WTC11 (cell line): ENCODE results near the gene ITGA11. TPM values are rescaled to one million over a fixed set of nuclear protein-coding genes. Genes with fewer than 3 reads are reported as not detected.

Source experiments
- ATAC-seq: fragments of 200-7000 bp; cut with Tn5 transposase; 2 replicates; pipeline ENCODE4 v1.10.0; 2021; ENCODE audit warnings: mild to moderate bottlenecking, moderate library complexity
- CTCF ChIA-PET: fragments of 300-600 bp; sonication (Branson Sonifier 250); formaldehyde crosslinking; loops from one replicate; lab custom pipeline; 2021; ENCODE audit warnings: antibody characterized with exemption; lab: Charles Lee
- POLR2A ChIA-PET: fragments of 350-600 bp; sonication (Branson Sonifier 250); formaldehyde crosslinking; loops from one replicate; lab custom pipeline; 2021; ENCODE audit warnings: antibody characterized with exemption; lab: Charles Lee
- DNase-seq: peaks from one replicate; pipeline ENCODE4 v3.0.0; 2021; ENCODE audit warnings: low spot score
- H3K27ac Mint-ChIP-seq: 2 replicates; pipeline ENCODE4 v1.8.0; 2021; ENCODE audit warnings: mixed read lengths
- H3K27me3 Mint-ChIP-seq: 2 replicates; pipeline ENCODE4 v1.8.0; 2021; ENCODE audit warnings: low read depth, mild to moderate bottlenecking, moderate library complexity, mixed read lengths
- H3K36me3 Mint-ChIP-seq: 2 replicates; pipeline ENCODE4 v1.8.0; 2021; ENCODE audit warnings: mixed read lengths
- H3K4me1 Mint-ChIP-seq: 2 replicates; pipeline ENCODE4 v1.8.0; 2022; ENCODE audit warnings: mixed read lengths
- H3K4me3 Mint-ChIP-seq: 2 replicates; pipeline ENCODE4 v1.8.0; 2021; ENCODE audit warnings: mild to moderate bottlenecking, moderate library complexity, mixed read lengths
- H3K9me3 Mint-ChIP-seq: 2 replicates; pipeline ENCODE4 v1.8.0; 2021; ENCODE audit warnings: mixed read lengths
- AR ChIP-seq: fragments of 250-450 bp; sonication (Bioruptor Pico); IDR thresholded peaks from 2 replicates; pipeline ENCODE4 v1.9.0; 2021; ENCODE audit warnings: mild to moderate bottlenecking
- ELF4 ChIP-seq: sonication (generic); formaldehyde crosslinking; IDR thresholded peaks from 2 replicates; pipeline ENCODE4 v1.8.1; 2022; ENCODE audit warnings: low read depth, mild to moderate bottlenecking, moderate library complexity, missing genetic modification reagents
- FOXK1 ChIP-seq: sonication (generic); formaldehyde crosslinking; IDR thresholded peaks from 2 replicates; pipeline ENCODE4 v1.8.0; 2022; ENCODE audit warnings: mild to moderate bottlenecking, moderate library complexity, missing genetic modification reagents
- GTF2I ChIP-seq: fragments of 250-450 bp; sonication (Bioruptor Pico); conservative IDR thresholded peaks from 2 replicates; pipeline ENCODE4 v1.4.0; 2021; ENCODE audit warnings: mild to moderate bottlenecking
- HMGA2 ChIP-seq: fragments of 250-450 bp; sonication (Bioruptor Pico); IDR thresholded peaks from 2 replicates; pipeline ENCODE4 v1.4.0; 2021; ENCODE audit warnings: mild to moderate bottlenecking, moderate library complexity
- JUN ChIP-seq: sonication (generic); formaldehyde crosslinking; IDR thresholded peaks from 2 replicates; pipeline ENCODE4 v1.8.0; 2023; ENCODE audit warnings: mild to moderate bottlenecking, missing genetic modification reagents
- MYBL2 ChIP-seq: sonication (generic); formaldehyde crosslinking; IDR thresholded peaks from 2 replicates; pipeline ENCODE4 v1.8.1; 2023; ENCODE audit warnings: mild to moderate bottlenecking, moderate library complexity, missing genetic modification reagents
- NR1H2 ChIP-seq: sonication (generic); formaldehyde crosslinking; IDR thresholded peaks from 2 replicates; pipeline ENCODE4 v1.9.0; 2021; ENCODE audit warnings: mild to moderate bottlenecking, moderate library complexity, missing genetic modification reagents
- NR3C1 ChIP-seq: sonication (generic); formaldehyde crosslinking; conservative IDR thresholded peaks from 2 replicates; pipeline ENCODE4 v1.8.1; 2023; ENCODE audit warnings: low read depth, mild to moderate bottlenecking, missing genetic modification reagents
- TP53 ChIP-seq: sonication (generic); formaldehyde crosslinking; IDR thresholded peaks from 2 replicates; pipeline ENCODE4 v1.8.1; 2023; ENCODE audit warnings: mild to moderate bottlenecking, missing genetic modification reagents
- ZBTB43 ChIP-seq: sonication (generic); formaldehyde crosslinking; IDR thresholded peaks from 2 replicates; pipeline ENCODE4 v1.8.1; 2023; ENCODE audit warnings: mild to moderate bottlenecking, missing genetic modification reagents
- ZNF219 ChIP-seq: sonication (generic); formaldehyde crosslinking; IDR thresholded peaks from 2 replicates; pipeline ENCODE4 v1.8.0; 2023; ENCODE audit warnings: missing genetic modification reagents, mild to moderate bottlenecking, borderline replicate concordance
- ZNF423 ChIP-seq: fragments of 250-450 bp; sonication (Bioruptor Pico); IDR thresholded peaks from 2 replicates; pipeline ENCODE4 v2.1.2; 2022; ENCODE audit warnings: mild to moderate bottlenecking, moderate library complexity
- ZNF425 ChIP-seq: fragments of 250-450 bp; sonication (Bioruptor Pico); conservative IDR thresholded peaks from 2 replicates; pipeline ENCODE4 v1.9.0; 2021; ENCODE audit warnings: mild to moderate bottlenecking
- total RNA-seq: library from RNA; stranded (reverse); gene quantifications from 3 replicates; pipeline ENCODE4 v1.2.3, GENCODE V29; 2021
- TF ChIP-seq, protein P1 (sequence below): sonication (generic); formaldehyde crosslinking; IDR thresholded peaks from 2 replicates; pipeline ENCODE4 v1.8.1; 2022; ENCODE audit warnings: missing genetic modification reagents, borderline replicate concordance
- TF ChIP-seq, protein P2 (sequence below): sonication (generic); formaldehyde crosslinking; IDR thresholded peaks from 2 replicates; pipeline ENCODE4 v1.8.1; 2022; ENCODE audit warnings: low read depth, mild to moderate bottlenecking, moderate library complexity, missing genetic modification reagents, borderline replicate concordance
- TF ChIP-seq, protein P3 (sequence below): sonication (generic); formaldehyde crosslinking; IDR thresholded peaks from 2 replicates; pipeline ENCODE4 v1.8.0; 2022; ENCODE audit warnings: mild to moderate bottlenecking, missing genetic modification reagents

ITGA11 gene
- total RNA-seq, 1 experiment from 2014 or later: 0.15 TPM

- H3K9me3 Mint-ChIP-seq: no peaks in the 10 kb centered on the region
- peaks cover 50% of the 10 kb centered on the region for H3K4me1 Mint-ChIP-seq
- TF ChIP-seq NR1H2: peak; percentile 4; the same call in 1 of the 2 replicates
- no peak for TF ChIP-seq ZNF425 (CRISPR knock-in tag)
- H3K27ac Mint-ChIP-seq: peak overlapping the region; percentile 99
- ATAC-seq: peak; percentile 46
- ChIA-PET POLR2A (interaction anchor here (0.6 to 2.5 kb wide), 6 partner anchors 13 to 49 kb away, joined by 3 to 22 read pairs (median 6); no protein-coding TSS in a partner anchor), CTCF (interaction anchor here (0.9 to 3.9 kb wide), 13 partner anchors 12 to 755 kb away, joined by 3 to 27 read pairs (median 4); no protein-coding TSS in a partner anchor)
- H3K27me3 Mint-ChIP-seq: no peaks in the 10 kb centered on the region
- H3K4me3 Mint-ChIP-seq: peak overlapping the region; percentile 98
- peak; percentile 59 for DNase-seq
- no peaks in the 10 kb centered on the region for H3K36me3 Mint-ChIP-seq
Measured at GRCh38 chr15:68277131-68277602, 154.8 kb downstream of the ITGA11 start.

DNA sequence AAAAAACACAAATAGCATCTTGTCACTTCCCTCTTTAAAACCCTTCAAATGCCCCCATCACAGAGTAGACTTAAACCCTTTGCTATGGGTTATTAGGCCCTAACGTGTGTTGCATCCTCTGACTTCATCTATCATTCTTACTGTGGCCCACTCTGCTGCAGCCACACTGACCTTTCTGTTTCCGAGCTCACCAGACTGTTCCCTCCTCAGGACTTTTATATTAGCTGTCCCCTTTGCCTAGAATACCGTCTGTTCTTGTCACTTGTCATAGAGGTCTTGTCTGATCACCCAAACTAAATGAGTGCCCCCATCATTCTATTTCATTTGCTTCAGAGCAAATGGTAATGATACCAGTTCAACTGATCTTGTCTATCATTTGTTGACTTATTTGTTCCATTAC is 155.3 kb downstream of the ITGA11 start:
- TF ChIP-seq, protein P1, sequence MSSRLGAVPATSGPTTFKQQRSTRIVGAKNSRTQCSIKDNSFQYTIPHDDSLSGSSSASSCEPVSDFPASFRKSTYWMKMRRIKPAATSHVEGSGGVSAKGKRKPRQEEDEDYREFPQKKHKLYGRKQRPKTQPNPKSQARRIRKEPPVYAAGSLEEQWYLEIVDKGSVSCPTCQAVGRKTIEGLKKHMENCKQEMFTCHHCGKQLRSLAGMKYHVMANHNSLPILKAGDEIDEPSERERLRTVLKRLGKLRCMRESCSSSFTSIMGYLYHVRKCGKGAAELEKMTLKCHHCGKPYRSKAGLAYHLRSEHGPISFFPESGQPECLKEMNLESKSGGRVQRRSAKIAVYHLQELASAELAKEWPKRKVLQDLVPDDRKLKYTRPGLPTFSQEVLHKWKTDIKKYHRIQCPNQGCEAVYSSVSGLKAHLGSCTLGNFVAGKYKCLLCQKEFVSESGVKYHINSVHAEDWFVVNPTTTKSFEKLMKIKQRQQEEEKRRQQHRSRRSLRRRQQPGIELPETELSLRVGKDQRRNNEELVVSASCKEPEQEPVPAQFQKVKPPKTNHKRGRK: no peak
- TF ChIP-seq, protein P2, sequence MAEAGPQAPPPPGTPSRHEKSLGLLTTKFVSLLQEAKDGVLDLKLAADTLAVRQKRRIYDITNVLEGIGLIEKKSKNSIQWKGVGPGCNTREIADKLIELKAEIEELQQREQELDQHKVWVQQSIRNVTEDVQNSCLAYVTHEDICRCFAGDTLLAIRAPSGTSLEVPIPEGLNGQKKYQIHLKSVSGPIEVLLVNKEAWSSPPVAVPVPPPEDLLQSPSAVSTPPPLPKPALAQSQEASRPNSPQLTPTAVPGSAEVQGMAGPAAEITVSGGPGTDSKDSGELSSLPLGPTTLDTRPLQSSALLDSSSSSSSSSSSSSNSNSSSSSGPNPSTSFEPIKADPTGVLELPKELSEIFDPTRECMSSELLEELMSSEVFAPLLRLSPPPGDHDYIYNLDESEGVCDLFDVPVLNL (CRISPR knock-in tag): no peak
- CTCF ChIA-PET: interaction anchor here (0.8 to 3.9 kb wide), 8 partner anchors 14 to 262 kb away, joined by 3 to 27 read pairs (median 4); no protein-coding TSS in a partner anchor
- Mint-ChIP-seq H3K27ac (peak overlapping the region; percentile 99), H3K27me3 (no peaks in the 10 kb centered on the region), H3K4me1 (peaks cover 50% of the 10 kb centered on the region), H3K9me3 (no peaks in the 10 kb centered on the region), H3K4me3 (peak overlapping the region; percentile 98), H3K36me3 (no peaks in the 10 kb centered on the region)
- POLR2A ChIA-PET: interaction anchor here (1.5 to 2.5 kb wide), 4 partner anchors 20 to 49 kb away, joined by 4 to 22 read pairs (median 11); no protein-coding TSS in a partner anchor
- ATAC-seq: no peak
- DNase-seq: no peak

- no peaks in the 10 kb centered on the region for H3K27me3 Mint-ChIP-seq
- TF ChIP-seq, protein P3, sequence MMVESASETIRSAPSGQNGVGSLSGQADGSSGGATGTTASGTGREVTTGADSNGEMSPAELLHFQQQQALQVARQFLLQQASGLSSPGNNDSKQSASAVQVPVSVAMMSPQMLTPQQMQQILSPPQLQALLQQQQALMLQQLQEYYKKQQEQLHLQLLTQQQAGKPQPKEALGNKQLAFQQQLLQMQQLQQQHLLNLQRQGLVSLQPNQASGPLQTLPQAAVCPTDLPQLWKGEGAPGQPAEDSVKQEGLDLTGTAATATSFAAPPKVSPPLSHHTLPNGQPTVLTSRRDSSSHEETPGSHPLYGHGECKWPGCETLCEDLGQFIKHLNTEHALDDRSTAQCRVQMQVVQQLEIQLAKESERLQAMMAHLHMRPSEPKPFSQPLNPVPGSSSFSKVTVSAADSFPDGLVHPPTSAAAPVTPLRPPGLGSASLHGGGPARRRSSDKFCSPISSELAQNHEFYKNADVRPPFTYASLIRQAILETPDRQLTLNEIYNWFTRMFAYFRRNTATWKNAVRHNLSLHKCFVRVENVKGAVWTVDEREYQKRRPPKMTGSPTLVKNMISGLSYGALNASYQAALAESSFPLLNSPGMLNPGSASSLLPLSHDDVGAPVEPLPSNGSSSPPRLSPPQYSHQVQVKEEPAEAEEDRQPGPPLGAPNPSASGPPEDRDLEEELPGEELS: no peak
- TF ChIP-seq JUN (CRISPR knock-in tag) (no peak), ZBTB43 (CRISPR knock-in tag) (no peak), ELF4 (CRISPR knock-in tag) (no peak), HMGA2 (CRISPR knock-in tag) (no peak), TP53 (CRISPR knock-in tag) (no peak), ZNF423 (no peak), FOXK1 (CRISPR knock-in tag) (no peak), AR (CRISPR knock-in tag) (no peak), MYBL2 (CRISPR knock-in tag) (no peak), NR3C1 (CRISPR knock-in tag) (no peak), ZNF219 (no peak), GTF2I (no peak)
- ChIA-PET CTCF (interaction anchor here (1.0 to 3.9 kb wide), 2 partner anchors 32 to 41 kb away, joined by 3 to 27 read pairs; no protein-coding TSS in a partner anchor), POLR2A (interaction anchor here (0.7 kb wide), 1 partner anchor 123 kb away, joined by 3 read pairs; no protein-coding TSS in a partner anchor)
- DNase-seq (no peak), ATAC-seq (no peak)
- no peaks in the 10 kb centered on the region for H3K9me3 Mint-ChIP-seq
- H3K4me1 Mint-ChIP-seq: peaks cover 45% of the 10 kb centered on the region
- H3K27ac Mint-ChIP-seq: no peak overlapping the region
- H3K4me3 Mint-ChIP-seq: no peak overlapping the region; the same call in 1 of the 2 replicates
- no peaks in the 10 kb centered on the region for H3K36me3 Mint-ChIP-seq
Measured at GRCh38 chr15:68275165-68275746, 156.7 kb downstream of the ITGA11 start.
